Measurements from ENCODE around the gene REEP2.
"Not testable (repeated sequence)": the region's sequence is repeated elsewhere in the genome, so short reads cannot be mapped to it uniquely, and the experiment has no call there.

Gene REEP2

DNA sequence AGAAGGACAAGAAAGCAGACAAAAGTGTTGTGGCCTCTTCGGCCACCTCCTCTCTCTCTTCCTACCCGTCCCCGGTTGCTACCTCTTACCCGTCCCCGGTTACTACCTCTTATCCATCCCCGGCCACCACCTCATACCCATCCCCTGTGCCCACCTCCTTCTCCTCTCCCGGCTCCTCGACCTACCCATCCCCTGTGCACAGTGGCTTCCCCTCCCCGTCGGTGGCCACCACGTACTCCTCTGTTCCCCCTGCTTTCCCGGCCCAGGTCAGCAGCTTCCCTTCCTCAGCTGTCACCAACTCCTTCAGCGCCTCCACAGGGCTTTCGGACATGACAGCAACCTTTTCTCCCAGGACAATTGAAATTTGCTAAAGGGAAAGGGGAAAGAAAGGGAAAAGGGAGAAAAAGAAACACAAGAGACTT lies 28.9 kb downstream of the REEP2 start:
- no peak for FAIRE-seq

DNA sequence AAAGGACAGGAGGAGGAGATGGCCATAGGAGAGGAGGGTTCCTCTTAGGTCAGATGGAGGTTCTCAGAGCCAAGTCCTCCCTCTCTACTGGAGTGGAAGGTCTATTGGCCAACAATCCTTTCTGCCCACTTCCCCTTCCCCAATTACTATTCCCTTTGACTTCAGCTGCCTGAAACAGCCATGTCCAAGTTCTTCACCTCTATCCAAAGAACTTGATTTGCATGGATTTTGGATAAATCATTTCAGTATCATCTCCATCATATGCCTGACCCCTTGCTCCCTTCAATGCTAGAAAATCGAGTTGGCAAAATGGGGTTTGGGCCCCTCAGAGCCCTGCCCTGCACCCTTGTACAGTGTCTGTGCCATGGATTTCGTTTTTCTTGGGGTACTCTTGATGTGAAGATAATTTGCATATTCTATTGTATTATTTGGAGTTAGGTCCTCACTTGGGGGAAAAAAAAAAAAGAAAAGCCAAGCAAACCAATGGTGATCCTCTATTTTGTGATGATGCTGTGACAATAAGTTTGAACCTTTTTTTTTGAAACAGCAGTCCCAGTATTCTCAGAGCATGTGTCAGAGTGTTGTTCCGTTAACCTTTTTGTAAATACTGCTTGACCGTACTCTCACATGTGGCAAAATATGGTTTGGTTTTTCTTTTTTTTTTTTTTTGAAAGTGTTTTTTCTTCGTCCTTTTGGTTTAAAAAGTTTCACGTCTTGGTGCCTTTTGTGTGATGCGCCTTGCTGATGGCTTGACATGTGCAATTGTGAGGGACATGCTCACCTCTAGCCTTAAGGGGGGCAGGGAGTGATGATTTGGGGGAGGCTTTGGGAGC lies 29.5 kb downstream of the REEP2 start:
- no peak for FAIRE-seq

DNA sequence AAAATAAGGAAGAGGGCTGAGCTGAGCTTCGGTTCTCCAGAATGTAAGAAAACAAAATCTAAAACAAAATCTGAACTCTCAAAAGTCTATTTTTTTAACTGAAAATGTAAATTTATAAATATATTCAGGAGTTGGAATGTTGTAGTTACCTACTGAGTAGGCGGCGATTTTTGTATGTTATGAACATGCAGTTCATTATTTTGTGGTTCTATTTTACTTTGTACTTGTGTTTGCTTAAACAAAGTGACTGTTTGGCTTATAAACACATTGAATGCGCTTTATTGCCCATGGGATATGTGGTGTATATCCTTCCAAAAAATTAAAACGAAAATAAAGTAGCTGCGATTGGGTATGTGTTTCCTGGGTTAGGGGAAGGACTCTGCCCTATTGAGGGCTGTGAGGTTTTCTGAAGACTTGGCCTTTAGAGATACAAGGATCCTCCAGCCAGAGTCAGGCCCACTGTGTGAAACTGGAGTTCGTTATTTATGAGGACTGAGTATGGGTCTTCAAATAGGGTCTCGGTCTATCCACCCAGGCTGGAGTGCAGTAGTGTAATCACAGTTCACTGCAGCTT lies 30.2 kb downstream of the REEP2 start:
- no peak for FAIRE-seq

DNA sequence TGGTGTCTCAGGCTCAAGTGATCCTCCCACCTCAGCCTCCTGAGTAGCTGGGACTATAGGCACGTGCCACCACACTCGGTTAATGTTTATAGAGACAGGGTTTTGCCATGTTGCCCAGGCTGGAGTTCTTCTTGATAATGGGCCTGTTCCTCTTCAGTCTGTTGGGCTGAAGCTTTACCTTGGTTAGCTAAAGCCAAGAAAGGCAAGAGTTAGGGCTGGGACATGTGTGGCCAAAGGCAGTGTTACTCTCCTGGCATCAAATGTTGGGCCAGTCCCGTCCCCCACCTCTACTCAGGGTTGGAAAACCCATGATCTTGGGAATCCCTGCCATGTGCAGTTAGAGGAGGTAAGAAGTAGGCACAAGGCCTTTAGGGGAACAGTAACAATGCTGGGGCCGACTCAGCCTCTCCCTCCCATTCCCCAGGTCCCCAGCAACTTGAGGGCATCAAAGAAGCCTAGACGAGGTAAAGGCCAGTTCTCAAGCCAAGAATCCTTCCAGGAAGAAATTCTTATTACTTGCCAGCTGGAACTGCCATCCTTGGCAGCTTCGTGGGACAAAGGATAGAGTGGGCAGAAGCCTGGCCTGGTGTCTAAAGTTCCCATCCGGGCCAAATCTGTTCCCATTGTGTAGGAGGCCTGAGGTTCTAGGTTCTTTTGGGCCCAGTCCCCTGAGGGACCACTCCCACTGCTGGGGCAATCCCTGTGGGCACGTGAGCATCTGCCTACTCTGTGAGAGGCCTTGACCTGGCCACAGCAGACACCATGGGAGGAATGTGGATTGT lies 30.9 kb downstream of the REEP2 start:
- no peak for FAIRE-seq

DNA sequence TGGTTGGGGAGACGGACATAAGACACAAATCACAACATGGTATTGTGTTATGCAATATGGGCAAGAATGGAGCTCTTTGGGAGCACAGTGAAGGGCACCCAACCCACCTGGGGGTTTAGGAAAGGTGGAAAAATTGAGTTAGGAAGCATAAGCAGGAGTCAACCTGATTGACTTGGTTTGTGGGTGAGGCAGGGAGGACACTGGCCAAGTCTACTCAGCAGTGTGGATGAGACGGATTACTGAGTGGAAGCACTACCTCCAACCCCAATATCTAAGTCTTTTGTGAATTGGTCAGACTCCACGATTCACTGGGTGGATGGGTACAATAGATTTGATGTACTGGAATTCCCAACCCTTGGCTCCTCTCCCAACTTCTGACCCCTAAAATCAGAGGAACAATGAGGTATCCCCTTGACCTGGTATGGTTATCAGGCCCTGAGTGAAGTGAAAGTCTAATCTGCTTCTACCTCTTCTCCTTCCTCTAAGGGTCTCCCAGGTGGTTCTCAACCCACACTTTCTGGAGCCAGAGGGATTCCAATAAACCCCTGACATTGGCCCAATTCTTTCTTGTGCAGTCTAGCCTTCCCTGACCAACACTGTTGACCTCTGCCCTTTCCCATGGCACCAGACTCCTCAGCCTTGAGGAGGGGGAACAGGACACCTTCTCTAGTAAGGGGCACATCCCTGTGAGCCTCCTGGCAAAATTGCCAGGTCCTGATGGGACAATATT lies 31.6 kb downstream of the REEP2 start:
- no peak for FAIRE-seq

DNA sequence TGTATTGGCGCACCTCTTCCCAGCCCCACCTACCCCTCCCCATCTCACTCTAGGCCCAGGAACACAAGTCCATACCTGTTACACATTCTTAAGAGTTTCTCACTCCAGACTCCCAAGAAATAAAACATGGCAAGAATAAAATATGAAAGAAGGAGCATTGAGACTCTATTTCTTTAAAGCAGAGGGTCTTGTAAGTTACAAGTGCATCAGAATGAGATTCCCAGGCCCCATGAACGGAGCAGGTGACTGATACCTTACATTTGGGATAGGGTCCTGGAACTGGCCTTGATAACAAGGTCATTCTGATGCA lies 32.1 kb downstream of the REEP2 start:
- FAIRE-seq, result no peak

DNA sequence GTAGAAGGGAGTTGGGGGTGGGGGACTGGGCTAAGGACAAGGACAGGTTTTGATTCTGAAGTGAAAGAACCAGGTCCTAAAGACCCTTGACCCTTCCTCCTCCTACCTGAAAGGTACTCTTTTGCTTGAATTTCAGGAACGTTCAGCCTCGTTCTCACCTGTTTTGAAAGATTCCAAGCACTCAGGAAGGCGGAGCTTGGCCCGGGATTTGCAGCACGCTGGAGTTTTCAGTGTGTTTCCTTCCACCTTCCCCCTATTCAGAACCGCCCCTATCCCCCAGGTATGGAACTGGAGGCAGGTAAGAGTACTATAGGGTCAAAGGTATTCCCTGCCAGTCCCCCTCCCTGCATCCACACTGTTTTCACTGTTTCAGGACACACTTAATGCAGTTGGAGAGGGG lies 33.5 kb downstream of the REEP2 start:
- no peak for FAIRE-seq

DNA sequence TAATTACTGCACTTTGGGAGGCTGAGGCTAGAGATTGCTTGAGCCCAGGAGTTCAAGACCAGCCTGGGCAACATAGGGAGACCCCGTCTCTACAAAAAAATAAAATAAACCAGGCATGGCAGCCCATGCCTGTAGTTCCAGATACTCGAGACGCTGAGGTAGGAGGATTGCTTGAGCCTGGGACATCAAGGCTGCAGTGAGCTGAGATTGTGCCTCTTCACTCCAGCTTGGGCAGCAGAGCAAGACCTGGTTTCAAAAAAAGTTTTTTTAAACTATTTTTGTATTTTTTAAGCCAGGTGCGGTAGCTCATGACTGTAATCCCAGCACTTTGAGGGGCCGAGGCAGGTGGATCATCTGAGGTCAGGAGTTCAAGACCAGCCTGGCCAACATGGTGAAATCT lies 34.3 kb downstream of the REEP2 start:
- not testable (repeated sequence) for FAIRE-seq

DNA sequence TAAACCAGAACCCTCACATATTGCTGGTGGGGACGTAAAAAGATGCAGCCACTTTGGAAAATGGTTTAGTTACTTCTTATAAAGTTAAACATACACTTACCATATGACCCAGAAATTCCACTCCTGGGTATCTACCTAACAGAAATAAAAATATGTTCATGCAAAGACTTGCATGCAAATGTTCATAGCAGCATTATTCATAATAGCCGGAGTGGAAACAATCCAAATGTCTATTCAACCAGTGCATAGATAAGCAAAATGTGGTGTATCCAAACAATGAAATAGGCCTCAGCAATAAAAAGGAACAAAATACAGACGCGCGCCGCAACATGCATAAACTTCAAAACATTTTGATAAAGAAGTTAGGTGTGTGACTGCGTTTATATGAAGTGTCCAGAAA lies 38.1 kb downstream of the REEP2 start:
- no peak for FAIRE-seq

DNA sequence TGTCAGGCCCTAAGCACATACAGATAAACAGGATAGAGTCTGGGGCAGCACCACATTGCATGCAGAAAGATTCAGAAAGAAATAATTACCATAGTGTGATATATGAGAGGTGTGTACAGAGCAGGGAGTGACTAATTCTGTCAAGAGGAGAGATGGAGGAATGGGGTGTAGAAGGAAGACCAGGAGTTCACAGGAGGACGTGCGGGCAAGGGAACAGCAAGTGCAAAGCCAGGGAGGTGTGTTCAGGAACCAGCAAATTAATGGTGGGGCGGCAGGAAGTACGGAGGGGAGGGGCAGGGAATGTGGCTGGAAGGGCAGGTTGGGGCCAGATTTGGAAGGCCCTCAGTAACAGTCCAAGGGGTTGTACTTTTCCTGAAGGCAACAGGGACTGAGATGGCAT lies 43.8 kb downstream of the REEP2 start:
- FAIRE-seq, result no peak

DNA sequence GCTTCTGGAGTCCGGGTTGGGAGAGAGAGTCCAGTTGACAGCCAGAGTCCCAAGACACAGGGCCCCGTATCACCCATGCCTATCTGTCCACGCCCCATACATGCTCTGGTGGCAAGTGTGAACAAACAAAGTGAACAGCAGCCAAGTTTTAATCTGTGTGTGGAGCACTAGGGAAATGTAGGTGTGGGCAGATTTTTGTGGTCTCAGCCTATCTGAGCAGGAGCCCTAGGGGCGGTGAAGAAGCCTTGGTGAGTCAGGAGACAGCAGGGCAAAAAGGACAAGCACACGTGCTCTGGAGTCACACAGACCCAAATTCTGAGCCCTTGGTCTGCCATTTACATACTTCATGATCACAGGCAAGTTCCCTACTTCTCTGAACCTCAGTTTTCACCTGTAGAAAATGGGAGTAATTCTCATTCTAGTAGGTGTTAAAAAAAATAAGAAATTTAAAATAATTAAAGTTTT lies 49.7 kb downstream of the REEP2 start:
- no peak for FAIRE-seq

DNA sequence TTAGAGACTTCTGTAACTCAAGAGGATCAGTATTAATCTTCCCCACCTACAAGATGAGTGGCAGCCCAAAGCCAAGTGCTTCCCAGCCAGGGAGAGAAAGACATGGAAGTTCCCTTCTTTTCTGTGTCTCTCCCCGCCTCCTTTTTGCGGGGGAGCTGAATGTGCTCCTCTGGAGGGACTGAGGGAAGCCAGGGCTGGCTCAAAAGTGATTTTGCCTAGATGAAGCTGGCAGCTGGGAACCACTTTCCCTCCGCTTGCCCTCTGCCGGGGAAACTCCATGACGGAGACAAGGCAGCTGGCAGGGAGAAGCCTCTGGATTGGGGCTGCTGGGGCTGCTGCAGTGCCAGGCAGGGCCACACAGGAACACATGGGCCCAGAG lies 50.8 kb downstream of the REEP2 start:
- no peak for FAIRE-seq

DNA sequence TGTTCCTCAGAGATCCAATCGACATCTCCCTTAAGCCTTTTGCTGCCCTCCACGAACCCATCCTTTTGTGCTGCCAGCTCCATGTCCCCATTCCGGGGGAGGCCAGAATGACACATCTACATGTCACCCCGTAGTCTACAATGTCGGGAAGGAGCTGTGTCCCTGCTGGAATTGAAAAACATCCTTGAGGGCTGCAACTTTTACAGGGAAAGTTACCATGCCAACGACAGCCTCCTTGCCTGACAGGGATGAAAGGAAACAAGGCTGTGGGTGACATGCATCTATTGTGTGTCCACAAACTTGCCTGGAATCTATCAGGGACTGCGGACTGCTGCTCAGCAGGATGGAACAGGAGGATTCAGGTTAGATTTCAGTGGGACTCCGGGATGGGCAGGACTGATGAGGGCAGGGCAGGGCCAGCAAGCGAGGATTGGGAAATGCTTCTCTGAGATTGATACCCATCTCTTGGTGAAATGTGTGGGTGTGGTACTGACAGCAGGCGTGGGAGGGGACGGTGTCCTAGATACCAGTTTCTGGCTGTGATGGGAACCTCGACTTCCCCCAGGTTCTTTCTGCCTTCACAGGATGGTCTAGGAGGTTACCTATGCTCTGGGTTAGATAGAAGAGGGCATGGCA lies 51.9 kb downstream of the REEP2 start:
- FAIRE-seq, result no peak

DNA sequence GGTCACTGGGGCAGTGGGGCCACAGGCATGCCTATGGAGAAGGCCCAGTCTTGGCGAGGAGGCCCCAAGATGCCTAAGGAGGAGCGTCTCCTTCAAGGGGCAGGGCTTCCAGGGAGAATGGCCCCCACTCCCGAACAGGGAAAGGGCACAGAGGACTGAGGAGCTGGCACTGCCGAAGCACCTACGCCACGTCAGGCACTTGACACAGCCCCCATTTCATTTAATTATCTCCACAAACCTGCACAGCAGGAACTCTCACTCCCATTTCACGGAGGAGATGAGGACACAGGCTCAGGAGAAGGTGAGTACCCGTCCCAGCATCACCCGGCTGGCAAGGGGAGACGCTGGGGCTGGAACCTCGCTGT lies 52.4 kb downstream of the REEP2 start:
- FAIRE-seq, result no peak

DNA sequence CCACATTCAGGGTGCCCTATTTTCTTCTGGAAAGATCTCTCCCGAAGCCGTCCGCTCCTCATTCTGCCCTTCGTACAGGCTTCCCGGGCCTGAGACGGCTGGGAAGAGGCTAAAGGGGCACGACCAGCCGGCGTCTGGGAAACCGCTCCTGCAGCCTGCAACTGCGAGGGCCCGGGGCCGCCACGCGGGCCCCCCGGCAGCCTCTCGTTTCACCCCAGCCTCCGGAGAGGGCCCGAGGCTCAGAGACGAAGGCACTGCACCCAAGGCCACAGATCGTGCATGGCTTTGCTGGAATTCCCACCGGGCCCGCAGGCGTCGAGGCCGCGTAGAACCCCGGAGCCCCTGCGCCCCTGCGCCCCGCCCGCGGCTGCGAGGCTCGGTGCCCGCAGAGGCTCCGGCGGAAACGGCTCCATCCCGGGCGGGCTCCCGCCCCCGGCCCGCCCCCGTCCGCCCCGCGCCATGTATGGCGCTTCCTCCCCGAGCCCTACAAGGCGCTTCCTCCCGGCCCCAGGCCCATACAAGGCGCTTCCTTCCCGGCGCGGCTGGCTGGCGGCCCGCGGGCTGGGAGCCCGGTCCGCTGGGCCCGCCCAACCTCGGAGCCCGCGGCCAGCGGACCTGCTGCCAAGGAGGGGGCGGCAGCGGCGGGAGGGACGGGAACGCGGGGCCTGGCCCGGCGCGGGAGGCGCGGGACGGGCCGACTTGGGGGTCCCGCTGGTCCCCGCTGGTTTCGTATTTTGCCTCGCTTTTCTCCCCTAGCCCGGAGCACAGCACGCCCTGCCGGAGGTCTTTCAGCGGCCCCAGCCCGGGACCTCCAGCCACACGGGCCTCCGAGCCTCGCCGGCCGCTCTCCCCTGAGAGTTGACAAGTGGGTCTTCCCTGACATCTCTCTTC lies 53.1 kb downstream of the REEP2 start:
- FAIRE-seq, result no peak

DNA sequence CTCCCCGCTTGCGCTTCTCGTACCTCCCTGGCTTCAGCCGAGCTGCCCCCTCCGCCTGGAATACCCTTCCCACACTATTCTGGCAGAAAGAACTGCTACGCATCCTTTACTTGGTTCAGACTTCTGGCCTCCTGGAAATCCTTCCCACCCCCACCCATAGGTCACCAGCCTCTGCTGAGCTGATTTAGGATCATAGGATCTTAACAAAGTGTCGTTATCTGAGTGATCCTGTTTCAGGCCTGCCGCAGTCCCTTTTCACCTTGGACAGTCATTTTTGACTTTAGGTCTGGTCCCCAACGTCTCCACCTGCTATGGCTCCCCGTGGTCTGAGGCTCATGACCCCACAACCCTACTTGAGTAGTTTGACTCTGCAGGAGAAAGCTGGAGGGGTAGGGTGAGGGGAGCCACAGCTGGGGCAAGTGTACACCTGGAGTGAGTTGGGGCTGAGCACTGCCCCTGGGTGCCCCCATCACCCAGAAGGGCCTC lies 53.7 kb downstream of the REEP2 start:
- no peak for FAIRE-seq

DNA sequence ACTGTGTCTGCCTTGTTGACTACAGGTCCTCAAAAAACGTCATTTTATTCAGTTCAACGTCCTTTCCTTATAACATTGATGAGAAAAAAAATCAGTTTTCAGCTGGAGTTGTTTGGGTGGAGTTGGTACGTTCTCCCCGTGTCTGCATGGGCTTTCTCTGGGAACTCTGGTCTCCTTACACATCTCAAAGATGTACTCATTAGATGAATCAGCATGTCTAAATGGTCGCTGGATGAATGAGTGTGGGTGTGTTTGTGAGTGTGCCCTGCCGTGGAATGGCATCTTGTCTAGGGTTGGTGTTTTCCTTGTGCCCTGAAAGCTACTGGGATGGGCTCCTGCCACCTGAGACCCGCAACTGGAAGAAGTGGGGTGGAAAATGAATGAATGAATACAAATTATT lies 56.5 kb downstream of the REEP2 start:
- no peak for FAIRE-seq

All from A204.1 (cell line).